WTC11 (cell line): ENCODE results near the gene YBEY. TPM values are rescaled to one million over a fixed set of nuclear protein-coding genes. Genes with fewer than 3 reads are reported as not detected.

Source experiments
- ATAC-seq: fragments of 200-7000 bp; cut with Tn5 transposase; 2 replicates; pipeline ENCODE4 v1.10.0; 2021; ENCODE audit warnings: mild to moderate bottlenecking, moderate library complexity
- Bru-seq: library from RNA; stranded (reverse); fragments of 400-500 nt; gene quantifications from one replicate; lab custom pipeline; 2021; lab: Mats Ljungman, UMichigan
- CTCF ChIA-PET: fragments of 300-600 bp; sonication (Branson Sonifier 250); formaldehyde crosslinking; loops from one replicate; lab custom pipeline; 2021; ENCODE audit warnings: antibody characterized with exemption; lab: Charles Lee
- POLR2A ChIA-PET: fragments of 350-600 bp; sonication (Branson Sonifier 250); formaldehyde crosslinking; loops from one replicate; lab custom pipeline; 2021; ENCODE audit warnings: antibody characterized with exemption; lab: Charles Lee
- DNase-seq: peaks from one replicate; pipeline ENCODE4 v3.0.0; 2021; ENCODE audit warnings: low spot score
- H3K27ac Mint-ChIP-seq: 2 replicates; pipeline ENCODE4 v1.8.0; 2021; ENCODE audit warnings: mixed read lengths
- H3K27me3 Mint-ChIP-seq: 2 replicates; pipeline ENCODE4 v1.8.0; 2021; ENCODE audit warnings: low read depth, mild to moderate bottlenecking, moderate library complexity, mixed read lengths
- H3K36me3 Mint-ChIP-seq: 2 replicates; pipeline ENCODE4 v1.8.0; 2021; ENCODE audit warnings: mixed read lengths
- H3K4me1 Mint-ChIP-seq: 2 replicates; pipeline ENCODE4 v1.8.0; 2022; ENCODE audit warnings: mixed read lengths
- H3K4me3 Mint-ChIP-seq: 2 replicates; pipeline ENCODE4 v1.8.0; 2021; ENCODE audit warnings: mild to moderate bottlenecking, moderate library complexity, mixed read lengths
- H3K9me3 Mint-ChIP-seq: 2 replicates; pipeline ENCODE4 v1.8.0; 2021; ENCODE audit warnings: mixed read lengths
- ESRRA ChIP-seq: sonication (generic); formaldehyde crosslinking; IDR thresholded peaks from 2 replicates; pipeline ENCODE4 v1.8.1; 2022; ENCODE audit warnings: mild to moderate bottlenecking, missing genetic modification reagents, borderline replicate concordance
- ETV6 ChIP-seq: sonication (generic); formaldehyde crosslinking; IDR thresholded peaks from 2 replicates; pipeline ENCODE4 v1.8.1; 2022; ENCODE audit warnings: mild to moderate bottlenecking, missing genetic modification reagents
- GABPB1 ChIP-seq: sonication (generic); formaldehyde crosslinking; IDR thresholded peaks from 2 replicates; pipeline ENCODE4 v1.8.1; 2023; ENCODE audit warnings: mild to moderate bottlenecking, missing genetic modification reagents
- GRHL2 ChIP-seq: fragments of 250-450 bp; sonication (Bioruptor Pico); IDR thresholded peaks from 2 replicates; pipeline ENCODE4 v1.8.0; 2022; ENCODE audit warnings: mild to moderate bottlenecking, moderate library complexity; ENCODE audit not compliant: insufficient replicate concordance, severe bottlenecking
- JAZF1 ChIP-seq: fragments of 250-450 bp; sonication (Bioruptor Pico); IDR thresholded peaks from 2 replicates; pipeline ENCODE4 v1.9.0; 2021; ENCODE audit warnings: moderate library complexity, mild to moderate bottlenecking, inconsistent platforms
- MYBL2 ChIP-seq: sonication (generic); formaldehyde crosslinking; IDR thresholded peaks from 2 replicates; pipeline ENCODE4 v1.8.1; 2023; ENCODE audit warnings: mild to moderate bottlenecking, moderate library complexity, missing genetic modification reagents
- NR2C2 ChIP-seq: sonication (generic); formaldehyde crosslinking; IDR thresholded peaks from 2 replicates; pipeline ENCODE4 v1.8.0; 2022; ENCODE audit warnings: mild to moderate bottlenecking, missing genetic modification reagents
- PRRX2 ChIP-seq: fragments of 250-450 bp; sonication (Bioruptor Pico); IDR thresholded peaks from 2 replicates; pipeline ENCODE4 v1.8.0; 2021; ENCODE audit warnings: mild to moderate bottlenecking
- RORB ChIP-seq: fragments of 250-450 bp; sonication (Bioruptor Pico); IDR thresholded peaks from 2 replicates; pipeline ENCODE4 v1.9.0; 2021; ENCODE audit warnings: mild to moderate bottlenecking
- SMAD4 ChIP-seq: sonication (generic); formaldehyde crosslinking; IDR thresholded peaks from 2 replicates; pipeline ENCODE4 v1.8.0; 2022; ENCODE audit warnings: mild to moderate bottlenecking, missing genetic modification reagents
- SP1 ChIP-seq: sonication (generic); formaldehyde crosslinking; conservative IDR thresholded peaks from 2 replicates; pipeline ENCODE4 v1.8.1; 2022; ENCODE audit warnings: missing genetic modification reagents
- ZNF138 ChIP-seq: sonication (generic); formaldehyde crosslinking; conservative IDR thresholded peaks from 2 replicates; pipeline ENCODE4 v1.8.1; 2022; ENCODE audit warnings: mild to moderate bottlenecking, moderate library complexity, missing genetic modification reagents
- ZNF263 ChIP-seq: sonication (generic); formaldehyde crosslinking; IDR thresholded peaks from 2 replicates; pipeline ENCODE4 v1.8.1; 2022; ENCODE audit warnings: low read depth, mild to moderate bottlenecking, moderate library complexity, missing genetic modification reagents
- ZNF396 ChIP-seq: fragments of 250-450 bp; sonication (Bioruptor Pico); IDR thresholded peaks from 2 replicates; pipeline ENCODE4 v1.8.0; 2021; ENCODE audit warnings: mild to moderate bottlenecking, moderate library complexity, borderline replicate concordance
- long read RNA-seq, 3 experiments: library from RNA in 1 of 3; library from capped mRNA in 1 of 3; library from polyadenylated mRNA in 1 of 3; unstranded in 2 of 3; stranded (forward) in 1 of 3; transcript quantifications; one replicate each; pipeline ENCODE4 v2.0.0, GENCODE V29; 2021
- total RNA-seq: library from RNA; stranded (reverse); gene quantifications from 3 replicates; pipeline ENCODE4 v1.2.3, GENCODE V29; 2021
- TF ChIP-seq, protein P1 (sequence below): sonication (generic); formaldehyde crosslinking; IDR thresholded peaks from 2 replicates; pipeline ENCODE4 v1.8.0; 2023; ENCODE audit warnings: missing genetic modification reagents
- TF ChIP-seq, protein P2 (sequence below): fragments of 250-450 bp; sonication (Bioruptor Pico); IDR thresholded peaks from 2 replicates; pipeline ENCODE4 v2.1.2; 2022; ENCODE audit warnings: mild to moderate bottlenecking, moderate library complexity
- TF ChIP-seq, protein P3 (sequence below): sonication (generic); formaldehyde crosslinking; IDR thresholded peaks from 2 replicates; pipeline ENCODE4 v1.8.1; 2023; ENCODE audit warnings: mild to moderate bottlenecking, missing genetic modification reagents, moderate library complexity
- TF ChIP-seq, protein P4 (sequence below): sonication (generic); formaldehyde crosslinking; IDR thresholded peaks from 2 replicates; pipeline ENCODE4 v1.8.1; 2022; ENCODE audit warnings: missing genetic modification reagents, borderline replicate concordance
- TF ChIP-seq, protein P5 (sequence below): sonication (generic); formaldehyde crosslinking; IDR thresholded peaks from 2 replicates; pipeline ENCODE4 v1.8.0; 2022; ENCODE audit warnings: mild to moderate bottlenecking, missing genetic modification reagents
- TF ChIP-seq, protein P6 (sequence below): sonication (generic); formaldehyde crosslinking; IDR thresholded peaks from 2 replicates; pipeline ENCODE4 v1.8.1; 2022; ENCODE audit warnings: mild to moderate bottlenecking, missing genetic modification reagents, moderate library complexity, borderline replicate concordance
- TF ChIP-seq, protein P7 (sequence below): sonication (generic); formaldehyde crosslinking; IDR thresholded peaks from 2 replicates; pipeline ENCODE4 v1.8.1; 2023; ENCODE audit warnings: mild to moderate bottlenecking, missing genetic modification reagents, moderate library complexity
- TF ChIP-seq, protein P8 (sequence below): sonication (generic); formaldehyde crosslinking; IDR thresholded peaks from 2 replicates; pipeline ENCODE4 v1.8.1; 2023; ENCODE audit warnings: mild to moderate bottlenecking, missing genetic modification reagents

YBEY gene, protein sequence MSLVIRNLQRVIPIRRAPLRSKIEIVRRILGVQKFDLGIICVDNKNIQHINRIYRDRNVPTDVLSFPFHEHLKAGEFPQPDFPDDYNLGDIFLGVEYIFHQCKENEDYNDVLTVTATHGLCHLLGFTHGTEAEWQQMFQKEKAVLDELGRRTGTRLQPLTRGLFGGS
- total RNA-seq (24.6 to 29.2 TPM (median 27.4 TPM) in 3 replicates), Bru-seq, nascent RNA (percentile 77 among the genes with signal in this experiment)
- long read RNA-seq, experiment 1, transcript YBEY-201 (5 exons, 1,019 nt) = minor isoform, 5 of 27 reads
- long read RNA-seq, experiment 1, transcript YBEY-206 (5 exons, 744 nt) = major isoform, 8 of 27 reads
- long read RNA-seq, experiment 1, partial matches to known transcripts = 1 of 27 reads
- long read RNA-seq, experiment 1, other reads (novel, unspliced or antisense) = 7 of 27 reads
- long read RNA-seq, experiment 2, transcript YBEY-201 (5 exons, 1,019 nt) = minor isoform, 6 of 40 reads
- long read RNA-seq, experiment 2, transcript YBEY-206 (5 exons, 744 nt) = major isoform, 9 of 40 reads
- long read RNA-seq, experiment 2, partial matches to known transcripts = 17 of 40 reads
- long read RNA-seq, experiment 2, other reads (novel, unspliced or antisense) = 7 of 40 reads
- long read RNA-seq, experiment 3, transcript YBEY-201 (5 exons, 1,019 nt) = major isoform, 7 of 25 reads
- long read RNA-seq, experiment 3, partial matches to known transcripts = 2 of 25 reads
- long read RNA-seq, experiment 3, other reads (novel, unspliced or antisense) = 5 of 25 reads

DNA sequence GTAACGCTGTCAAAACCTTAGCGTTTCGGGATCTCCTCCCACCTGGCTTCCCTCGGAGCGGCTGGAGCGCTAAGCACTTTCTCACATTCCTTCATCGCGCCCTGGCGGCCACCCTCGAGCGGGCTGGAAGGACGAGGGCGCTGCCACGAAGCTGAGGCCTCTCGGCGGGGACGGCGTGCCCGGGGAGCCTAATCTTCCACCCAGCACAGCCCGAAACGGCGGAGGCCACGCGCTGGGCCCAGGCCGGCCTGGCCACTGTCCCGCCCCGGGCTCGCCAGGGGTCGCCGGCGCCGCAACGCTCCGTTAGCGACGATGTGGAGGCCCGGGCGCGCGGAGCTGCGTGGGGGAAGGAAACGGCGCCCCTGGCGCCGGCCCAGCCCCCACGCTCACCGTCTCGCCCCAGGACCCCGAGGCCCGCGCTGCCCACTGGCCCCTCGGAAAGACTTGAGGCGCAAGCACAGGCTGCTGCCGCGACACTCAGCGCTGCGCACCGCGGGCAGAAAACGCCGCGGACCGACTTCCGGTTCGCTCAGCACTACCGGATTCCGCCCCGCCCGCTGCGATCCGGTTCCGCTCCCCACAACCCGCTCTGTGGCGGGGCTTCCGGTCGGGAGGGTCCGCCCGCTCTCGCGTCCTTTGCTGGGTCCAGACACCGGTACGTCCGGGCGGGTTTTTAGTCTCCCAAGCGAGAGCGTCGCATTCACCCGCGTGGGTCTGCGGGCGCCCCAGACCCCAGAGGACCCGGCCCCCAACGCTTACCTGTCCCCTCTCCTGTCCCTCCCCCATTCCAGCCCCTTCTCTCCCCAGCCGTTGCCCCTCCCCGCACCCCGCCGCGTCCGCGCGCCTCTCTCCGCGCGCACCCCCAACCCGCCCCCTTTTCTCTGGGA lies at the start of gene YBEY:
Gene YBEY (plus strand): TSS at position 582 of the 887 bp plus-strand sequence. CDS start 572 bp downstream, outside the sequence.
- peak within 1 kb of the TSS; percentile 97 for H3K27ac Mint-ChIP-seq
- peaks cover 49% of the 10 kb centered on the region for H3K4me1 Mint-ChIP-seq
- POLR2A ChIA-PET = interaction anchor here (0.5 to 1.4 kb wide), 3 partner anchors 37 to 214 kb away, joined by 3 to 4 read pairs (median 3); no protein-coding TSS in a partner anchor
- peak within 1 kb of the TSS; percentile 88 for H3K4me3 Mint-ChIP-seq
- ATAC-seq (peak; percentile 87), DNase-seq (peak; percentile 91)
- peaks cover 22% of the 10 kb centered on the region for H3K36me3 Mint-ChIP-seq
- no peaks in the 10 kb centered on the region for H3K9me3 Mint-ChIP-seq
- no peaks in the 10 kb centered on the region for H3K27me3 Mint-ChIP-seq
- CTCF ChIA-PET = interaction anchor here (0.7 kb wide), 1 partner anchor 132 kb away, joined by 3 read pairs; no protein-coding TSS in a partner anchor
- TF ChIP-seq ZNF263 (CRISPR knock-in tag) = no peak
- TF ChIP-seq SP1 = peak; percentile 81
- TF ChIP-seq, protein P1, sequence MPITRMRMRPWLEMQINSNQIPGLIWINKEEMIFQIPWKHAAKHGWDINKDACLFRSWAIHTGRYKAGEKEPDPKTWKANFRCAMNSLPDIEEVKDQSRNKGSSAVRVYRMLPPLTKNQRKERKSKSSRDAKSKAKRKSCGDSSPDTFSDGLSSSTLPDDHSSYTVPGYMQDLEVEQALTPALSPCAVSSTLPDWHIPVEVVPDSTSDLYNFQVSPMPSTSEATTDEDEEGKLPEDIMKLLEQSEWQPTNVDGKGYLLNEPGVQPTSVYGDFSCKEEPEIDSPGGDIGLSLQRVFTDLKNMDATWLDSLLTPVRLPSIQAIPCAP = no peak; the same call in 1 of the 2 replicates
- no peak for TF ChIP-seq RORB (CRISPR knock-in tag)
- TF ChIP-seq, protein P2, sequence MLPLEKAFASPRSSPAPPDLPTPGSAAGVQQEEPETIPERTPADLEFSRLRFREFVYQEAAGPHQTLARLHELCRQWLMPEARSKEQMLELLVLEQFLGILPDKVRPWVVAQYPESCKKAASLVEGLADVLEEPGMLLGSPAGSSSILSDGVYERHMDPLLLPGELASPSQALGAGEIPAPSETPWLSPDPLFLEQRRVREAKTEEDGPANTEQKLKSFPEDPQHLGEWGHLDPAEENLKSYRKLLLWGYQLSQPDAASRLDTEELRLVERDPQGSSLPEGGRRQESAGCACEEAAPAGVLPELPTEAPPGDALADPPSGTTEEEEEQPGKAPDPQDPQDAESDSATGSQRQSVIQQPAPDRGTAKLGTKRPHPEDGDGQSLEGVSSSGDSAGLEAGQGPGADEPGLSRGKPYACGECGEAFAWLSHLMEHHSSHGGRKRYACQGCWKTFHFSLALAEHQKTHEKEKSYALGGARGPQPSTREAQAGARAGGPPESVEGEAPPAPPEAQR (CRISPR knock-in tag) = no peak
- TF ChIP-seq, protein P3, sequence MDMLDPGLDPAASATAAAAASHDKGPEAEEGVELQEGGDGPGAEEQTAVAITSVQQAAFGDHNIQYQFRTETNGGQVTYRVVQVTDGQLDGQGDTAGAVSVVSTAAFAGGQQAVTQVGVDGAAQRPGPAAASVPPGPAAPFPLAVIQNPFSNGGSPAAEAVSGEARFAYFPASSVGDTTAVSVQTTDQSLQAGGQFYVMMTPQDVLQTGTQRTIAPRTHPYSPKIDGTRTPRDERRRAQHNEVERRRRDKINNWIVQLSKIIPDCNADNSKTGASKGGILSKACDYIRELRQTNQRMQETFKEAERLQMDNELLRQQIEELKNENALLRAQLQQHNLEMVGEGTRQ (CRISPR knock-in tag) = no peak
- TF ChIP-seq, protein P4, sequence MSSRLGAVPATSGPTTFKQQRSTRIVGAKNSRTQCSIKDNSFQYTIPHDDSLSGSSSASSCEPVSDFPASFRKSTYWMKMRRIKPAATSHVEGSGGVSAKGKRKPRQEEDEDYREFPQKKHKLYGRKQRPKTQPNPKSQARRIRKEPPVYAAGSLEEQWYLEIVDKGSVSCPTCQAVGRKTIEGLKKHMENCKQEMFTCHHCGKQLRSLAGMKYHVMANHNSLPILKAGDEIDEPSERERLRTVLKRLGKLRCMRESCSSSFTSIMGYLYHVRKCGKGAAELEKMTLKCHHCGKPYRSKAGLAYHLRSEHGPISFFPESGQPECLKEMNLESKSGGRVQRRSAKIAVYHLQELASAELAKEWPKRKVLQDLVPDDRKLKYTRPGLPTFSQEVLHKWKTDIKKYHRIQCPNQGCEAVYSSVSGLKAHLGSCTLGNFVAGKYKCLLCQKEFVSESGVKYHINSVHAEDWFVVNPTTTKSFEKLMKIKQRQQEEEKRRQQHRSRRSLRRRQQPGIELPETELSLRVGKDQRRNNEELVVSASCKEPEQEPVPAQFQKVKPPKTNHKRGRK (CRISPR knock-in tag) = no peak
- TF ChIP-seq, protein P5, sequence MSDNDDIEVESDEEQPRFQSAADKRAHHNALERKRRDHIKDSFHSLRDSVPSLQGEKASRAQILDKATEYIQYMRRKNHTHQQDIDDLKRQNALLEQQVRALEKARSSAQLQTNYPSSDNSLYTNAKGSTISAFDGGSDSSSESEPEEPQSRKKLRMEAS (CRISPR knock-in tag) = peak; percentile 38
- TF ChIP-seq ETV6 (CRISPR knock-in tag) = peak; percentile 39; the same call in 1 of the 2 replicates
- no peak for TF ChIP-seq ZNF396 (CRISPR knock-in tag)
- no peak for TF ChIP-seq NR2C2 (CRISPR knock-in tag)
- TF ChIP-seq, protein P6, sequence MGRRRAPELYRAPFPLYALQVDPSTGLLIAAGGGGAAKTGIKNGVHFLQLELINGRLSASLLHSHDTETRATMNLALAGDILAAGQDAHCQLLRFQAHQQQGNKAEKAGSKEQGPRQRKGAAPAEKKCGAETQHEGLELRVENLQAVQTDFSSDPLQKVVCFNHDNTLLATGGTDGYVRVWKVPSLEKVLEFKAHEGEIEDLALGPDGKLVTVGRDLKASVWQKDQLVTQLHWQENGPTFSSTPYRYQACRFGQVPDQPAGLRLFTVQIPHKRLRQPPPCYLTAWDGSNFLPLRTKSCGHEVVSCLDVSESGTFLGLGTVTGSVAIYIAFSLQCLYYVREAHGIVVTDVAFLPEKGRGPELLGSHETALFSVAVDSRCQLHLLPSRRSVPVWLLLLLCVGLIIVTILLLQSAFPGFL (CRISPR knock-in tag) = peak; percentile 10; the same call in 1 of the 2 replicates
- TF ChIP-seq JAZF1 (CRISPR knock-in tag) = no peak
- TF ChIP-seq MYBL2 (CRISPR knock-in tag) = peak; percentile 78
- TF ChIP-seq, protein P7, sequence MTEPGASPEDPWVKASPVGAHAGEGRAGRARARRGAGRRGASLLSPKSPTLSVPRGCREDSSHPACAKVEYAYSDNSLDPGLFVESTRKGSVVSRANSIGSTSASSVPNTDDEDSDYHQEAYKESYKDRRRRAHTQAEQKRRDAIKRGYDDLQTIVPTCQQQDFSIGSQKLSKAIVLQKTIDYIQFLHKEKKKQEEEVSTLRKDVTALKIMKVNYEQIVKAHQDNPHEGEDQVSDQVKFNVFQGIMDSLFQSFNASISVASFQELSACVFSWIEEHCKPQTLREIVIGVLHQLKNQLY (CRISPR knock-in tag) = peak; percentile 51; the same call in 1 of the 2 replicates
- peak; percentile 71; the same call in 1 of the 2 replicates for TF ChIP-seq ESRRA (CRISPR knock-in tag)
- peak; percentile 87 for TF ChIP-seq GABPB1 (CRISPR knock-in tag)
- TF ChIP-seq GRHL2 = no peak
- no peak for TF ChIP-seq ZNF138 (CRISPR knock-in tag)
- TF ChIP-seq, protein P8, sequence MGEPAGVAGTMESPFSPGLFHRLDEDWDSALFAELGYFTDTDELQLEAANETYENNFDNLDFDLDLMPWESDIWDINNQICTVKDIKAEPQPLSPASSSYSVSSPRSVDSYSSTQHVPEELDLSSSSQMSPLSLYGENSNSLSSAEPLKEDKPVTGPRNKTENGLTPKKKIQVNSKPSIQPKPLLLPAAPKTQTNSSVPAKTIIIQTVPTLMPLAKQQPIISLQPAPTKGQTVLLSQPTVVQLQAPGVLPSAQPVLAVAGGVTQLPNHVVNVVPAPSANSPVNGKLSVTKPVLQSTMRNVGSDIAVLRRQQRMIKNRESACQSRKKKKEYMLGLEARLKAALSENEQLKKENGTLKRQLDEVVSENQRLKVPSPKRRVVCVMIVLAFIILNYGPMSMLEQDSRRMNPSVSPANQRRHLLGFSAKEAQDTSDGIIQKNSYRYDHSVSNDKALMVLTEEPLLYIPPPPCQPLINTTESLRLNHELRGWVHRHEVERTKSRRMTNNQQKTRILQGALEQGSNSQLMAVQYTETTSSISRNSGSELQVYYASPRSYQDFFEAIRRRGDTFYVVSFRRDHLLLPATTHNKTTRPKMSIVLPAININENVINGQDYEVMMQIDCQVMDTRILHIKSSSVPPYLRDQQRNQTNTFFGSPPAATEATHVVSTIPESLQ (CRISPR knock-in tag) = no peak
- no peak for TF ChIP-seq SMAD4 (CRISPR knock-in tag)
- no peak for TF ChIP-seq PRRX2
